H9 (cell line): ENCODE results near the gene FANCL. TPM values are rescaled to one million over a fixed set of nuclear protein-coding genes. Genes with fewer than 3 reads are reported as not detected.

Source experiments
- DNase-seq: peaks from one replicate; pipeline ENCODE4 v3.0.0-alpha.2; 2017
- H2AFZ ChIP-seq: one replicate; pipeline ENCODE4 v1.6.1; 2013; ENCODE audit warnings: mild to moderate bottlenecking, low read length, control low read depth, moderate library complexity
- H2AK5ac ChIP-seq: 2 replicates; pipeline ENCODE4 v1.6.1; 2013; ENCODE audit warnings: low read length, control low read depth, mixed read lengths; ENCODE audit not compliant: insufficient read length
- H2BK120ac ChIP-seq: one replicate; pipeline ENCODE4 v1.6.1; 2013; ENCODE audit warnings: low read depth, mild to moderate bottlenecking, low read length, control low read depth, inconsistent platforms; ENCODE audit not compliant: poor library complexity, severe bottlenecking
- H2BK12ac ChIP-seq: 2 replicates; pipeline ENCODE4 v1.6.1; 2013; ENCODE audit warnings: low read length, control low read depth, mixed read lengths, low read depth; ENCODE audit not compliant: insufficient read length
- H2BK15ac ChIP-seq: 2 replicates; pipeline ENCODE4 v1.6.1; 2013; ENCODE audit warnings: low read depth, low read length, control low read depth
- H2BK20ac ChIP-seq: one replicate; pipeline ENCODE4 v1.6.1; 2013; ENCODE audit warnings: low read depth, mild to moderate bottlenecking, low read length, control low read depth, inconsistent platforms; ENCODE audit not compliant: poor library complexity, severe bottlenecking
- H2BK5ac ChIP-seq: 2 replicates; pipeline ENCODE4 v1.6.1; 2013; ENCODE audit warnings: low read length, control low read depth, mixed read lengths; ENCODE audit not compliant: insufficient read length
- H3K14ac ChIP-seq: 2 replicates; pipeline ENCODE4 v1.6.1; 2013; ENCODE audit warnings: low read length, control low read depth; ENCODE audit not compliant: insufficient read depth
- H3K18ac ChIP-seq: 2 replicates; pipeline ENCODE4 v1.6.1; 2013; ENCODE audit warnings: low read depth, mild to moderate bottlenecking, mixed read lengths, low read length, control low read depth; ENCODE audit not compliant: insufficient read length
- H3K23ac ChIP-seq: 2 replicates; pipeline ENCODE4 v1.6.1; 2013; ENCODE audit warnings: low read length, control low read depth, mixed read lengths, low read depth; ENCODE audit not compliant: insufficient read length
- H3K23me2 ChIP-seq: 2 replicates; pipeline ENCODE4 v1.6.1; 2013; ENCODE audit warnings: low read depth, mild to moderate bottlenecking, mixed read lengths, low read length, control low read depth; ENCODE audit not compliant: insufficient read length, poor library complexity, severe bottlenecking
- H3K27ac ChIP-seq: 2 replicates; pipeline ENCODE4 v1.5.1; 2013; ENCODE audit warnings: low read length, control low read depth, mixed read lengths, low read depth; ENCODE audit not compliant: insufficient read length
- H3K27me3 ChIP-seq: 2 replicates; pipeline ENCODE4 v1.6.1; 2013; ENCODE audit warnings: low read length, control low read depth, inconsistent platforms; ENCODE audit not compliant: insufficient read depth
- H3K4ac ChIP-seq: 2 replicates; pipeline ENCODE4 v1.6.1; 2013; ENCODE audit warnings: low read depth, mild to moderate bottlenecking, control low read depth, inconsistent platforms, low read length, moderate library complexity
- H3K4me1 ChIP-seq: 2 replicates; pipeline ENCODE4 v1.6.1; 2013; ENCODE audit warnings: low read length, control low read depth, inconsistent platforms; ENCODE audit not compliant: insufficient read depth
- H3K4me2 ChIP-seq: 2 replicates; pipeline ENCODE4 v1.6.1; 2013; ENCODE audit warnings: low read length, control low read depth, mixed read lengths; ENCODE audit not compliant: insufficient read length, insufficient read depth
- H3K56ac ChIP-seq: 2 replicates; pipeline ENCODE4 v1.6.1; 2013; ENCODE audit warnings: low read depth, mild to moderate bottlenecking, mixed read lengths, low read length, control low read depth; ENCODE audit not compliant: insufficient read length
- H3K79me1 ChIP-seq: 2 replicates; pipeline ENCODE4 v1.6.1; 2013; ENCODE audit warnings: low read depth, mild to moderate bottlenecking, moderate library complexity, low read length, control low read depth, inconsistent platforms; ENCODE audit not compliant: insufficient read depth, poor library complexity, severe bottlenecking
- H3K79me2 ChIP-seq: 2 replicates; pipeline ENCODE4 v1.6.1; 2013; ENCODE audit warnings: low read length, control low read depth, inconsistent platforms; ENCODE audit not compliant: insufficient read depth
- H3K9ac ChIP-seq: 2 replicates; pipeline ENCODE4 v1.6.1; 2013; ENCODE audit warnings: low read length, control low read depth, mixed read lengths; ENCODE audit not compliant: insufficient read length; ENCODE audit errors: extremely low read depth
- H3K9me3 ChIP-seq: one replicate; pipeline ENCODE4 v1.6.1; 2013; ENCODE audit warnings: low read depth, low read length, inconsistent platforms; ENCODE audit not compliant: control insufficient read depth
- H3T11ph ChIP-seq: one replicate; pipeline ENCODE4 v1.6.1; 2013; ENCODE audit warnings: mild to moderate bottlenecking, low read length, control low read depth, inconsistent platforms
- H4K20me1 ChIP-seq: one replicate; pipeline ENCODE4 v1.6.1; 2013; ENCODE audit not compliant: control insufficient read depth, insufficient read length, insufficient read depth
- H4K5ac ChIP-seq: 2 replicates; pipeline ENCODE4 v1.6.1; 2013; ENCODE audit warnings: low read depth, mild to moderate bottlenecking, mixed read lengths, low read length, control low read depth; ENCODE audit not compliant: insufficient read length
- H4K8ac ChIP-seq: replicated peaks from 2 replicates; pipeline ENCODE4 v1.6.1; 2013; ENCODE audit warnings: low read length, control low read depth, mixed read lengths, low read depth; ENCODE audit not compliant: insufficient read length
- H4K91ac ChIP-seq: 2 replicates; pipeline ENCODE4 v1.6.1; 2013; ENCODE audit warnings: low read depth, mild to moderate bottlenecking, moderate library complexity, mixed read lengths, low read length, control low read depth; ENCODE audit not compliant: insufficient read length
- H3K27ac Mint-ChIP-seq, 3 experiments: 2 replicates in 2 of 3; 3 replicates in 1 of 3; pipeline ENCODE4 v1.8.0; 2020 to 2021; ENCODE audit warnings: mixed read lengths in 3 of 3, mild to moderate bottlenecking in 1 of 3, moderate library complexity in 1 of 3
- H3K27me3 Mint-ChIP-seq: 2 replicates; pipeline ENCODE4 v1.8.0; 2021; ENCODE audit warnings: low read depth, mild to moderate bottlenecking, moderate library complexity, mixed read lengths
- H3K36me3 Mint-ChIP-seq, 3 experiments: 2 replicates in 2 of 3; 3 replicates in 1 of 3; pipeline ENCODE4 v1.8.0; 2020 to 2021; ENCODE audit warnings: low read depth in 3 of 3, mixed read lengths in 3 of 3; ENCODE audit not compliant: insufficient read depth in 1 of 3
- H3K4me1 Mint-ChIP-seq, 2 experiments: 2 replicates each; pipeline ENCODE4 v1.8.0; 2020; ENCODE audit warnings: mixed read lengths in 2 of 2
- H3K4me3 Mint-ChIP-seq, 2 experiments: 2 replicates in 1 of 2; 3 replicates in 1 of 2; pipeline ENCODE4 v1.8.0; 2020 to 2021; ENCODE audit warnings: mild to moderate bottlenecking in 2 of 2, mixed read lengths in 2 of 2, moderate library complexity in 1 of 2
- H3K9me3 Mint-ChIP-seq, 2 experiments: 2 replicates in 1 of 2; 3 replicates in 1 of 2; pipeline ENCODE4 v1.8.0; 2020; ENCODE audit warnings: mild to moderate bottlenecking in 2 of 2, mixed read lengths in 2 of 2, moderate library complexity in 1 of 2
- CTCF ChIP-seq: fragments of 200-600 bp; sonication (generic); conservative IDR thresholded peaks from 3 replicates; pipeline ENCODE4 v1.8.0; 2021; ENCODE audit warnings: antibody characterized with exemption, mild to moderate bottlenecking
- WGBS: extraction: QIAGEN DNeasy Blood & Tissue Kit; methylation state at CpG from one replicate; pipeline ENCODE4 v1.1.7; 2013; ENCODE audit warnings: missing lambda C conversion rate, low lambda C conversion rate, mixed read lengths; ENCODE audit not compliant: insufficient read length; ENCODE audit errors: extremely low coverage; 5-methylcytosine and 5-hydroxymethylcytosine counted together
- total RNA-seq: library from RNA; stranded (reverse); gene quantifications from 2 replicates; pipeline ENCODE4 v1.2.1, GENCODE V29; 2021

Gene FANCL
- total RNA-seq, 1 experiment from 2014 or later = 41.5 TPM

DNA sequence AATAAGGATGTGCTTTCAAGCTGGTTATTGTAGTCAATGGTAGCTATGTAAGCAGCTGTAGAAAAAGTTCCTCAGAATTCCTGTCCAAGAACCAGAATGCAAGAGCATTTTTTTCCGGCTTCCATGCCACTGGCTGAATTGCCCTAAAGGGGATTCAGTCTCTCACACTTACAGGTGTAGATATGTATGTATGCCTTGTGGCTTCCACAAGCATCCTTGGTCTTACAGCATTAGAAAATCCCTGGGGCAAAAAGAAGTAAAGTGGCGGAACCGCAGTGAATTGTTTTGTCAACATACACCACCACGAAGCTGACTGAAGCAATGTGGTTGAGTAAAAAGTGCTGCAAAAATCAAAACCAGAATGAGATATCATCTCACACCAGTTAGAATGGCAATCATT, 54.6 kb downstream of the FANCL start:
- Mint-ChIP-seq H3K9me3 (no peaks in the 10 kb centered on the region; a peak in 1 of 5 replicates), H3K4me1 (no peaks in the 10 kb centered on the region), H3K27me3 (no peaks in the 10 kb centered on the region), H3K36me3 (peaks cover 22 to 37% (median 35%) of the 10 kb centered on the region in 3 experiments), H3K27ac (peak overlapping the region in 1 of 3 experiments; percentile 16; a peak in 1 of 7 replicates), H3K4me3 (no peak overlapping the region)
- Histone ChIP-seq H4K91ac (no peak overlapping the region), H3T11ph (no peak overlapping the region), H3K79me2 (no peaks in the 10 kb centered on the region), H2BK12ac (no peak overlapping the region), H2BK15ac (no peak overlapping the region), H4K8ac (no peak overlapping the region), H2BK5ac (no peak overlapping the region), H2AFZ (no peak overlapping the region), H3K4me1 (no peaks in the 10 kb centered on the region), H3K27me3 (no peaks in the 10 kb centered on the region), H2AK5ac (no peak overlapping the region), H3K56ac (no peak overlapping the region), H4K20me1 (no peaks in the 10 kb centered on the region), H3K4me2 (no peak overlapping the region), H3K79me1 (no peaks in the 10 kb centered on the region), H3K23me2 (no peaks in the 10 kb centered on the region), H3K4ac (no peak overlapping the region), H2BK120ac (no peak overlapping the region), H4K5ac (no peak overlapping the region), H3K23ac (no peak overlapping the region), H3K14ac (no peak overlapping the region), H3K9ac (no peak overlapping the region), H2BK20ac (no peak overlapping the region), H3K9me3 (no peaks in the 10 kb centered on the region), H3K27ac (no peak overlapping the region), H3K18ac (no peak overlapping the region)
- no peak for DNase-seq
- no peak for TF ChIP-seq CTCF
- WGBS = no CpG with 5 or more reads among the region's 4 CpGs
